HG03558 (cell line): ENCODE data around the gene P4HB.

ENCODE experiments used
- ATAC-seq: cut with Tn5 transposase; IDR thresholded peaks from one replicate; pipeline ENCODE4 v1.9.1; 2021; ENCODE audit warnings: moderate number of reproducible peaks; ENCODE audit not compliant: unreplicated experiment; ENCODE audit errors: extremely low read depth

P4HB gene

DNA sequence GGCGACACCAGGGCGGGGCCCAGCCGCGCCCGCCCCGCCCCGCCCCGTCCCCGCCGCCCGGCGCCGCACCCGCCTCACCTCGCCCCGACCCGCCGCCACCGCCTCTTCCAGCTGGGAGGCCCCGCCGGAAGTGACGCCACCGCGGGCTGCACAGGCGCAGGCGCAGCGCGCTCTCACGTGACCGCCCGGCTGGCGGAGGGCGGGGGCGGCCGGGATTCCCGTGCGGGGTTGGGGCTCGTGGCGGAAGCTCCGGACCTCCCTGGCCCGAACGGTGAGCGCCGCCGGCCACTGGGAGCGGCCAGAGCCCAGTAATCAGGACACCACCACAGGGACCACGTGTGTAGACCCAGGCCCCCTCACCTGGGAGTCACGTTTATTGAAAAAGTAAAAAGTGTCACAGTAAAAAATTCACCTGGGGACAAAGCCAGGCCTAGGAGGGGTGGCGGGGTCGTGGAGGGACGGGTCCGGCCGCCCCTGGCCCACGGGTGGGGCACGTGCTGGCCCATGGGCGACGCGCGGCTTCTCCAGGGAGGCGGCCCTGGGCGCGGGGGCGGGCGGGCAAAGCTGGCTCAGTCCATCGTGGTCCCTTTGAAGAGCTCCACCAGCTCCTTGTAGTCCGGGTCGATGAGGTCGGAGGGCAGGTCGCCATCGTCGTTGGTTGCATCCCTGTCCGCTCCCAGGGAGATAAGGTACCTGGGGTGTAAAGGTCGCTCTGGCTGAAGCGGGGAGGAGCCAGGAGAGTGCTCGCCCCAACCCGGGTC, 27.0 kb downstream of the P4HB start, which contains the start of gene MCRIP1:
MCRIP1 (minus strand) TSS at position 132 of the 761 bp plus-strand sequence. CDS start 8,785 bp downstream, outside the sequence.
- ATAC-seq: no peak

- no peak for ATAC-seq
Measured at GRCh38 chr17:81832608-81833159, 27.7 kb downstream of the P4HB start.

GRCh38 chr17:81831957-81832607, 28.3 kb downstream of the P4HB start:
- ATAC-seq: no peak

DNA sequence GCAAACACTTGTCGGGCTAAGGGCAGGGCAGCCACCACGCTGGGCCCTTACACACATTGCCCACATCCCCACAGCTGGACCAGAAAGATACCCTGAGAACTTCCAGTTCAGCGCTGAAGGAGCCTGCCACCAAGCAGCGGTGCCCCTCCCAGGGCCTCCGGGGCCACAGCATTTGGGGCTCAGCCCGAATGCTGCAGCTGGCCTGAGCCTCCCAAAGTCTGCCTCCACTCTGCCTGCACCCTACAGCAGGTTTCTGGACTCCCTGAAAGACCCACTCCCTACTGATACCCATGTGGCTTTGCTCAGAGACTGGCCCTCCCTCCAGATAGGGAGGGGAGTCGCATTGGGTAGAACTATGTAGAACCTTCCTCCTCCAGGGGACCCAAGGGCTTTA, 28.8 kb downstream of the P4HB start:
- no peak for ATAC-seq

DNA sequence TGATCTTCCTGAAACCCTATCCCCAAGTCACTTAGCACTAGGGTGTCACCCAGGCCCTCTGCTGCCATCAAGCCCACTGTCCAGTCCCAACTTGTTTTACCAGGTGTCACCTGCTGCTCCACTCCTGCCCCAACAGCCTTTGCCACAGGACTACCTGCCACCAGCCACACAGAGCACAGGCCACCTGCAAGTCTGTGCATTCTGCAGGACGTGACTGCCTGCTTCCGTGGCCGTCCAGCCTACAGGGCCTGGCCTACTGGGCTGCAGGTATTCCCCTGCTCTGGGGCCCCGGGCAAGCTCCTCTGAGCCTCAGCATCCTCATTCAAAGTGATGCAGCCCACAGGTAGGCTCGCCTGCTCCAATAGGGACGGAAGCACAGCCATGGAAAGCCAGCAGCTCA, 30.5 kb downstream of the P4HB start:
- no peak for ATAC-seq

- no peak for ATAC-seq
Measured at GRCh38 chr17:81828656-81829055, 31.7 kb downstream of the P4HB start.

DNA sequence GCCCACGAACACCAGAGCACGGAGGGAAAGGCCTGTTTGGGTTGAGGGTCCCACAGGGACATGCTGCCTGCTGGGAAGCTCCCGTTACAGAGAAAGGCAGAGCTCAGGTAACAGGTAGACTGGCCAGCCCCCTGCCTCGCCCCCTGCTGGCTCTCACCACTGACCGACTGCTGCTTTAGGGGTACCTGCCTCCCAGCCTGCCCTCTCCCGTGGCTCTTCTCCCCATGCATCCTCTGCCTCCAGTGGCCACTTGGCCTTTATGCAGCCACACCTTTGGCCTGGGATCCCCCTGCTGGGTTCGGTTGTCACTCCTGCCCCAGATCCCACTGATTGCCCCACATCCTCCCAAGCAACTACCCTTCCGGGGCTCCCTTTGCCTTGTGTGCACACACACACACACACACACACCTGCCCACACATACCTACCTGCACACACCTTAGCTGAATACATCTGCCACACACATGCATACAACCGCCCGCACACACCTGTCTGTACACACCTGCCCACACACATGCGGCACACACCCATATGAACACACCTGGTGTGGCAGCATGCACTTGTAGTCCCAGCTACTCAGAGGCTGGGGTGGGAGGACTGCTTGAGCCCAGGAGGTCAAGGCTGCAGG, 34.4 kb downstream of the P4HB start:
- ATAC-seq: no peak

DNA sequence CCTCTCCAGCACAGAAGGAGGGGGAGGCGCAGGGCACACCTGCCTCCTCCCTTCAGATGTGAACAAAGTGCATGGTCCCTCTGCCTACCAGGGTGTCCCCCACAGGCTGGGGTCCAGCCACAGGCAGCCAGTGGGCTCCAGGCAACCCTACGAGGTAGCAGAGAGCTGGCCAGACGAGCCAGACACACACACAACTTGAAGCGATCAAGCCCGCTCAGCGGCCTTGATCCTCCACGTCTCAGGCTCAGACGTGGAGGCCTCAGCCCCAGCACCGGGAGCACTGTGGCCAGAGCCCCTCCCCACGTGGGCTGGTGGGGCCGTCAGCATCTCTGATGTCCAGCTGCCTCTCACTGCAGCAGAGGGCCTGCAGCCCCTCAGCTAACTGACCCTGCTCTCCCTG, 35.7 kb downstream of the P4HB start:
- no peak for ATAC-seq

- no peak for ATAC-seq
Measured at GRCh38 chr17:81823820-81824550, 36.4 kb downstream of the P4HB start.

- no peak for ATAC-seq
Measured at GRCh38 chr17:81822996-81823819, 37.1 kb downstream of the P4HB start.

DNA sequence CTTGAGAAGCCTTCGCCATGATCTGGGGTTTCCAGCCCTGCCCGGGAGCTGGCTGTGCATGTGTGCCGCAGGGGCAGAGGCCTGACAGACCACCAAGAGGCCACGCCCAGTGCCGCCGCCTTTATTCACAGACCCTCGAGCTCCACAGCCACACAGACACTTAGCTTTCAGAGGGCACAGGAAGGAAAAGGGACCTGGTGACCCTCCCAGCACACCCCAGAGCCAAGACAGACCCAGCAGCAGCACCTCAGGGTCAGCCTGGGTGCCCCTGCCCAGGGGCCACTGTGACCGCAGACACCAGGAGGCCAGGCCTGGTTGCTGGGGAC, 38.1 kb downstream of the P4HB start:
- no peak for ATAC-seq

DNA sequence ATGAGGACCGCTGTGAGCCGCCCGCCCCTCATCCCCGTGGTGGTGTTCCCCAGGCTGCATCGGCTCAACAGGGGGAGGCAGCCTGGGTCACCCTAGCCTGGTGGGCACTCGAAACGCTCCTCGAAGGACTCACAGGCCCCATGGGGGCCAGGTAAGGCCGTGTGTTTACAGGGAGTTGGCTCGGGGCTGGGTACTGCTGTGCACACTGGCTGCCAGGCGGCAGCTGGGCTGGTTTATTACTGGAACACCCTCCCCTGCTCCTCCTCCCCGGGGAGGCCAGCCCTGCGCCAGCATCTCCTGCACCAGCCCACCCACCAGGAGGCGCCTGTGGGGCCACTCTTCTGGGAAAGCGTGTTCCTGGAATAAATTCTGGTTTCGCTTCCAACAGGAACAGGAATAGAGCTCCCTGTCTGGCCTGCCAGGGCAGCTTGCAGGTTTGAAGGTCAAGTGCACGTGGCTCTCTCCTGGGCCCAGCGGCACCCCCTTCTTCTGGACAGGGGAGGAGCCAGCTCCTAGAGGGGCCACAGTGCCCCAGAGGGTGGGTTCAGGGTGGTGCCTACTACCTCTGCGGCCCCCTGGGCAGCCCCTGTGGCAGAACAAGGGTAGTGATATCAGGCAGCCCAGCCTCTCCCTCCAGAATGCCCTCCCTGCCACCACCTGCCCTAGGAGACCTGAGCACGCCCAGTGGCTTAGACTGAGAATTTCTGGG, 38.6 kb downstream of the P4HB start:
- ATAC-seq: no peak

- ATAC-seq: no peak
Measured at GRCh38 chr17:81821147-81821546, 39.2 kb downstream of the P4HB start.

GRCh38 chr17:81819708-81820107, 40.6 kb downstream of the P4HB start:
- ATAC-seq: no peak

GRCh38 chr17:81817758-81818147, 42.6 kb downstream of the P4HB start:
- no peak for ATAC-seq

DNA sequence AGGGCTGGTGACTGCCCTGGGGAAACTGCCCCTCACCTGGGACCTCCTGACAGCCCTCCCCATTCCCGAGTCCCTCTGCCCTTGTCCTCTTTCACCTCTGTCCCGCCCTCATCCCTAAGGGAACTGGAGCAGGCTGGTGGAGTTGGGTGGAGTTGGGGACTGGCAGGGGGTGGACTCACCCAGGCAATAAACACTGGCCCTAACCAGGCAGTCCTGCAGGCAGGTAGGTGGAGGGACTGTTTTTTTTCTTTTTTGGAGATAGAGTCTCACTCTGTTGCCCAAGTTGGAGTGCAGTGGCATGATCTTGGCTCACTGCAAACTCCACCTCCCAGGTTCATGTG, 44.7 kb downstream of the P4HB start:
- ATAC-seq: no peak

DNA sequence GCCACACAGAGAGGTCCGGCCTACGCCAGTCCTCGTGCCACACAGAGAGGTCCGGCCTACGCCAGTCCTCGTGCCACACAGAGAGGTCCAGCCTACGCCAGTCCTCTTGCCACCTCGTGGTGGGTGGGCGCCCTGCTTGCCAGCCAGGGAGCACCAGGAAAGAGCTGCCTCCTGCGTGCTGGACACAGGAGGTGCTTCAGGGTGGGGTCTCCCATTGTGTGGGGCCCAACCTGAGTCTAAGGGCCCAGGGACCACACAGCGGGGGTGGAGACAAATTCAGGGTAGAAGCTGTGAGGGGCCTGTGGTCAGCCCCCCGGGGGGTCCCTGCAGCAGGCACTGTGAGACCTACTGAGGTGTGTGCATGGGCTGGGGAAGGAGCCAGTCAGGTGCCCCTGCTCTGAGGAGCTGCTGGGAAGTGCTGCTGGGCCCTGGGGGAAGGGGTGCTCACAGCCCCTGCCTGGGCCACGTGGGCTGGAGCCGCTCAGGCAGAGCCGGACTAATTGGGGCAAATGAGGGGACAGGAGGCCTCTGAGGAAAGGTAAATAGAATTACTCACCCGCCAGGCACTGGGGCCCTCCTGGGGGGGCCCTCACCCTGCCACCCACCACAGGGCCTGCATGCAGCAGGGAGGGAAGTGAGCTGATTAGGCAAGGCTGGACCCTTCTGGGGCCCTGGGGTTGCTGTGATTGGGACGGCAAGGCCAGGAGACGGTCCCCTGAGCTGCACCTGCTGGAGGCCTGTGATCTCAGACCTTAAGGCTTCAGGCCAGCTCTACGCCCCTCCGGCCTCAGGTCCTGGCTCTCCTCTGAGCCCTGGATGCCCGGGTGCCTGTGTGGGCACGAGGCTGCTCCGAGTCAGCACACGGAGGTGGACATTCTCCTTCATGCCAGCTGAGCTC, 45.3 kb downstream of the P4HB start:
- no peak for ATAC-seq
